Stimulated activated CD8-positive, alpha-beta memory T cell treated with anti-CD3 and anti-CD28 coated beads, Interleukin-7, amount 100 ng/mL, for 24 hours (primary cell): ENCODE data around the gene UCN2.

Experiments used
- DNase-seq: peaks from one replicate; pipeline ENCODE4 v3.0.0-alpha.2; 2020; ENCODE audit warnings: low read depth

UCN2 gene

DNA sequence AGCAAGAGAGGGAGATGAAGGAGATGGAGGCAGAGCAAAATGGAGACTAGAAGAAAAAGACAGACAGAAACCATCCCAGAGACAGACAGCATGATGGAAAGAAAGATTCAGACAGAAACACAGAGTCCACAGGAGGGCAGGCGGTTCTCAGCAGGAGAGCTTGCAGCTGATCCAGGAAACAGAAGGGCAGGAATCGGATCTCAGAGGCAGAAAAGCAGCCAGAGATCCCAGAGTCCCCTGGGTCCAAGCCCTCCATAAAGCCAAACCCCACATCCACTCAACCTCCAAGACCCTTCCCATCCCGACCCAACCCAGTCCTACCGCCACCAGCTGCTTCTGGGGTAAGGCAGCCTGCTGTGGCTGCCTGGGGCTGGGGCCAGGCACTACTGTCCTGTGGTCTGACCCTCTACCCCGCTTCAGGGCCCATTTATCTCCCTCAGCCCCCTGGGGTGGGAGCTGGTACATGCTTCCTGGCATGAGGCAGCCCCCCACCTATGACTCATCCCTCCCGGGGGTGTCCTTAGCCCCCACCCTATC is at the start of gene UCN2:
UCN2 (minus strand) TSS at position 400 of the 537 bp plus-strand sequence. CDS start 657 bp downstream, outside the sequence.
- no peak for DNase-seq

- DNase-seq, result no peak
These were observed 48.7 kb upstream of the UCN2 start for GRCh38 chr3:48612309-48612708.

DNA sequence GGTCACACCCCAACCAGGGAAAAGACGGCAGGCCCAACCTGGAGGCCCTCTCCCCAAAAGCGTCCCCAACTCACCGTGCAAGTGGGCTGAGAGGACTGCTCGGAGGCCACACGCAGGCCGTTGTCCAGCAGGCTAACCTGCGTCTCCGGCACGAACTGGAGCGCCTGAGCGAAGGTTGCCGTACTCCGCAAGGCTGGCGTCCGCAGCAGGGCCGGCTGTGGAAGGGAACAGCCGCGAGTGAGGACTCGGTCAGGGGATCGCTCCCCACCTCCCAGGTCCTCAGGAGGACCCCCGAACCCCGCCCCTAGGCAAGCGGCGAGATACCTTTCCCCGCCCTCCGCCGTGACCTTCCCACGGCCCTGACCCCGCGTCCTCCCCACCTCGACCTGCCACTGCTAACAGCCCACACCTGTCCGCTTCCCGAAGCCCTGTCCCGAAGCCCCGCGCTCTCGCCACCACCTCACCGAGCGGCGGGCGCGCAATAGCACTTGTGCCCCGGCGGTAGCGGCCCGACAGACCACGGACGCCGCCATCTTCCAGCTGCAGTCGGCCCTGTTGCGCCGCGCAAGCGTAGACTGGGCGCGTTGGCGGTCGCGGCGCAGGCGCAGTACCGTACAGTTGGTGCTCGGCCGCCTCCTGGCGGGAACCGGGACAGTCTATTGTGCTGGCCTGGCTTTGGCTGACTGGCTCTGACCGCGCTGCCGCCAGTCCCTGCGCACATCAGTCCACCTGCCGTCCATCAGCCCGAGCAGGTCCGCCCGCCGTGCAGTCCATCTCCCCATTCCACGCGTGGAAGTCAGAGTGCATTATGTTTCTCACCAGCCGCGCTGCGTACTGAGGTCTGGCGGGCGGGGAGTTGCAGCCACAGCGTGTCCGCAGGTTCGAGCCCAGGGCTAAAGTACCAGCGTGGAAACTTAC is 45.8 kb upstream of the UCN2 start, which contains the start of gene UQCRC1:
UQCRC1 (minus strand) TSS at position 559 of the 918 bp plus-strand sequence; CDS start at position 533, 26 bp downstream.
- peak; percentile 82 for DNase-seq

DNA sequence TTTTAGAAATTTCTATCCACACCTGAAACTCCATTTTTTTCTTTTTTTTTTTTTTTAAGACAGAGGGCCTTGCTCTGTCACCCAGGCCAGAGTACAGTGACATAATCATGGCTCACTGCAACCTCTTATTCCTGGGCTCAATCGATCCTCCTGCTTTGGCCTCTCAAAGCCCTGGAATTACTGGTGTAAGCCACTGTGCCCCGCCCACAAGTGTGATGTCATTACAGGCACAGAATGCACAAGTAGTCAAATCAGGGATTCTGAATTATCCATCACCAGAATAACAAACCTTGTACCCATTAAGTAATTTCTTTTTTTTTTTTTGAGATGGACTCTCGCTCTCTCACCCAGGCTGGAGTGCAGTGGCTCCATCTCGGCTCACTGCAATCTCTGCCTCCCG is 43.9 kb upstream of the UCN2 start:
- no peak for DNase-seq

GRCh38 chr3:48601622-48601994 is 38.0 kb upstream of the UCN2 start:
- DNase-seq, result no peak

DNA sequence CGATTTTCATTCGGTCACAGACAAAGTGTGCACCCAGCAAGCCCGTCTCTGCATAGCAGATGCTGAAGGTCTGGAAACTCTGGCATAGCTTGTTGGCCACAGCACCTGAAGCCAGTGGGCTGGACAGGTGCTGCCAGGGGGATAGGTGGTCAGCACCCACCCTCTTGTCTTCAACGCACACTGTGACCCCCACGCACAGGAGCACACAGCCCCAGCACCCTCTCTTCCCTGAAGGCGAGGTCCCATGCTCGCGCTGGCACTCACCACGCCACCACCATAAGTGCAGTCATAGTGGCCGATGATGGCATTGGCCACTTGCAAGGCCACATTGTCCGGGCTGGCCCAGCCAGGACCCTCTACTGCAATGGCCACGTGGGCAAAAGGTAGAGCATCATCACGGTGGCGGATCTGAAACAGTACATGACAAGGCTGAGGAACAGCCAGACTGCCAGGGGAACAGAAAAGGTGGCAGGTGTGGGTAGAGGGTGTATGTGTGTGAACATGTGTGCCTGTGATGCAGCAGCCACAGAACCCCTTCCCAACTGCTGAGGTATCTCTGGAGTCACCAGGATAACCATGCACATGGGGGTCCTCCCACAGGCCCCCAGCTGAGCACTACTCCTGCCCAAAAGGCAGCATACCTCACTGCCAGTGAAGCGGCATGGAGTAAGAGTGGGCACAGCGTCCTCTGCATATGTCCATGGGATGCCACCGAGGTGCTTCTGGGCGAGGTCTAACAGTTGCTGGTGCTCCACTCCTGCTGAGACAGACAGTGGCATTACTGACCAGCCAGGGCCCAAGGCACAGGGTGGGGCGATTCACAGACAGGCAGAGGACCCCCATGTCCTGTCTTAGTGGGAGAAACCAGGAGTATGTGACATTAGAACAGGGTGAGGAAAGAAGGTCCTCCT is 37.4 kb upstream of the UCN2 start:
- DNase-seq, result no peak

DNA sequence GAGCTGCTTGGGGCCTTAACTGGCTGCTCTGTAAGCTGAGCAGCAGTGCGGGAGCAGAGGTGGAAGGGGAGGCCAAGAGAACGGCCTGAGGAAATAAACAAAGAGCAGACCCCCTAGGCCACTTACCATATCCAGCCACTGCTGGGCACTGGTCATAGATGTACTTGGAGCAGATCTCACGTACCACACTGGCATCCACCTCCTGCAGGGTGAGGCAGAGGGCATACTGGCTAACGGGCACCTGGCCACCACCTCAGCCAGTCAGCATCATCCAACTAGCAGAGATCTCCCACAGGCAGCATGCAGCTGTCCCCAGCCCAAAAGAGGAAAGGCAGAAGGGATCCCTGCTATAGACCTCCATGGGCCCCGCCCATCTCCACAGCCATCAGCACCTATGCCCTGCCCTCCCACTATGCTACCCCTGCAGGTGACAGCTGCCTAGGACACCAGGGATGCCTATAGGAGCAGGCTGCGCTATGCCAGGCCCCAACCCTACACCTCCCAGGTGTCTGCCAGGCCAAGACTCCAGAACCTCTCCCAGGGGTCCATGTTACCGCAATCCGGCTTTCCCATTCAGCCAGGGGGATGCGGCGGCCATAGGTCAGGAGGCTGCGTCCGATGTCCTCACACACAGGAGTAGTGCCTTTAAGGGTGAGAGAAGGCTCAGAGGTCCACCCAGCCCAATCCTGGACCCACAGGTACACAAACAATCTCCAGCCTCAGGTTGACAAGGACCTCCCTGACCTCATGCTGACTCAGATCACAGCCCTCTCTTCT is 36.1 kb upstream of the UCN2 start:
- DNase-seq, result no peak

GRCh38 chr3:48599077-48599501 is 35.5 kb upstream of the UCN2 start:
- DNase-seq, result no peak

DNA sequence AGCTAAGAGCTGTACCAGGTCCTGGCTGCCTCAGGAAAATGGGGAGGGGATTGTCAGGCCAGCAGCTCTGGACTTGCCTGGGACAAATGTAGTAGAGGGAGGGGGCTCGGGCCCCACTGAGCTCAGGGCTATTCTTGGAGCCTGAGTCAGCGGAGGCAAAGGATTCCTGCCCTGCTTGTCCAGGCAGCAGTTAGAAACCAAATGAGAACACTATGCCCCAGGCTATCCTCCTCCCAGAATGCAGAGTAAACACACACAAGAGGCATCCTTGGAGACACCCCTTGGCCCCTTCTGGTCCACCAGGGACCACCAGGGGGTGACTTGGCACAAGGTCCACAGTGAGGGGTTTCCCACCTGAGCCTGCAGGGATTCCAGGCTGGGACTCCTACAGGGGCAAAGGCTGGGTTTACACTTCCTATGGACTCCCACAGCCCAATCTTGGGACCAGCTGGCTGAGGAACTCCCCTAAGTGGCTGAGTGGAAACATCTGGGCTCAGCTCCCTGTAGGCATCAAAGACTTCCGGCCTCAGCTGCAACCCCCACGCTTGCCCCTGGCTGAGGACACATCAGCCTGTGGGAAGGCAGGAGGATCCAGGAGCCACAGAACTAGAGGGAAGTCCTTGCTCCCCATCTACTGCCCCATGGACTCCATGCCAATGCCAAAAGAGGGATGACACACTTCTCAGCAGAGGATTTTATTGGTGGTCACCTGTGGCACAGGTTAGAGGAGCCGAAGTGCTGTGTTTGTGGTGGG is 34.9 kb upstream of the UCN2 start:
- no peak for DNase-seq

DNA sequence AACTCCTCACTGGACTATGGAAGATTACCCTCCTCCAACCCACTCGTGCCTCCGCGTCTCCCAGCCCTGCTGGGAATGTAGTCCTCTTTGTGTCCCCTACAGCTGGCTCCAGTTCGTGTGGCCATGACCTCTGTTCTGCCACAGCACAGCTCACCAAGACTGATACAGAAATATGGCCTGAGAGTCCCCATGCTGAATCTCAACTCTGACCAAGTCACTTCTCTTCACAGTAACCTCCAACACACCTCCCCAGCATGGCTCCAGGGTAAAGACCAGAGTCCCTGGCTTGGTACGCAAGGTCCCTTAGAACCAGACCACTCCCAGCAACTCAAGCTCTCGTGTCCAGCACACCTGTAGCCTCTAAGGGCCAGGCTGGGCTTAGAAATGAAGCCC is 33.8 kb upstream of the UCN2 start:
- no peak for DNase-seq

GRCh38 chr3:48596676-48597407 is 33.3 kb upstream of the UCN2 start:
- no peak for DNase-seq

DNA sequence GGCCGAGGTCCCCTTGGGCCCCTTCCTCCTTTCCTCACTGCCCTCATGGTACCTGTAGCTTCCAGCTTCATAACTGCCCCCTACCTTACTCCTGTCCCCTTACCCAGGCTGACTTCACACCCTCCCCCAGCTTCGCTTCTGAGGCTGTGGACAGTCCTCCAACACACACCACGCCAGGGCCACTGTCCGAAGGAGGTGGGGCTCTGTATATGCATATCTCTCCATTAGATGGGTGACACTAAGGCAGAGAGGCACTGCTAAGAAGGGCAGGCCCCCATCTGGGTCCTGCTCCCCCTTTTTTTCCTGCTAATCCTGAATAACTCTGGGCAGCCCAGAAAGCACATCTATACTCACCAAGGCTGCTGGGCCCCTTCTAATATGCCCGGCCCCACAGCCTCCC is 32.6 kb upstream of the UCN2 start:
- DNase-seq, result no peak

- no peak for DNase-seq
These were observed 32.0 kb upstream of the UCN2 start for GRCh38 chr3:48595526-48596121.

DNA sequence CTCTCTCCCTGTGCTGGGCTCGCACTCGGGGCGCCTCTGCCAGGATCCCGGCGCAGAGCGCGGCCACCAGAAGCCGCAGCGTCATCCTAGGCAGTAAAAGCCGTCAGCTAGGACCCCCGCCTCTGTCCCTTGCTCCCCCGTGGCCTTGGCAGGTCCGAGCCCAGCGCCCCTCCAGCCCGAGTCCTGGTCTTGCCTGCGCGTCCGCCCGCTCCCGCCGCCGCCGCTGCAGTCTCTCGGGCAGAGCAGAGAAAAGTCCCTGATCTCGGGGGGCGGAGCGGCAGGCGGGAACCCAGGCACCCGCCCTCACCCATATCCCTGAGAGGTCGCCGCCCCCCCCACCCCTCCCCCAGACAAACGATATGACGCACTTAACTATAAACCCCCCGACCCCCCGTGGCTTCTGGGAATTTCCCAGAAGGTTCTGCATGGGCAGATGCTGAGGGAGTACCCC is 31.5 kb upstream of the UCN2 start, which contains the start of gene COL7A1:
COL7A1 (minus strand) TSS at position 255 of the 451 bp plus-strand sequence; CDS start at position 85, 170 bp downstream.
- no peak for DNase-seq

- DNase-seq, result no peak
These were observed 31.0 kb upstream of the UCN2 start for GRCh38 chr3:48594417-48595049.

DNA sequence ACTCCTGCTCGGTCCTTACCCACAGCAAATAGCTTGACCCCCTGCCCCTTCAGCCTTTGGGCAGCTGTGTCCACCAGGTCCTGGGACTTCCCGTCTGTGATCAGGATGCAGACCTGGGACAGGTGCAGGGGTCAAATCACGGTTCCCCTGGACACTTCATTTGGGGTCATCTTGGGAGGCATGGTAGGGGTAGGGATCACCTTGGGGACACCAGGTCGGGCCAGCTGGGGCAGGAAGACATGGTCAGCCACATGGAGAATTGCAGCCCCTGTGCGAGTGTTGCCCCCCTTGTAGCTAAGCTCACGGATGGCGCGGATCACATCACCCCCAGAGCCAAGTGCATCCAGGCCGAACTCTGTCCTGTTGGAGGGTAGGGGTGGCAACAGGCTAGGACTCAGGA is 29.8 kb upstream of the UCN2 start:
- no peak for DNase-seq

- no peak for DNase-seq
These were observed 29.0 kb upstream of the UCN2 start for GRCh38 chr3:48592519-48593087.

GRCh38 chr3:48591886-48592518 is 28.4 kb upstream of the UCN2 start:
- DNase-seq, result no peak
